ENCODE measurements around the gene LENG8.
"Not testable (repeated sequence)": the region's sequence is repeated elsewhere in the genome, so short reads cannot be mapped to it uniquely, and the experiment has no call there.

Gene LENG8

GRCh38 chr19:54493967-54494585 is 45.1 kb downstream of the LENG8 start:
- no peak for TF ChIP-seq CTCF (IDR thresholded peaks at IDR 0.05; ENCODE audit: unreplicated experiment in 3 of 3)
- Mint-ChIP-seq H3K4me3 (no peak overlapping the region), H3K9me3 (peaks cover 9% of the 10 kb centered on the region), H3K27me3 (ENCODE audit: low read depth) (peaks cover 23% of the 10 kb centered on the region), H3K27ac (no peak overlapping the region), H3K4me1 (no peaks in the 10 kb centered on the region), H3K36me3 (ENCODE audit: low read depth) (no peaks in the 10 kb centered on the region)

GRCh38 chr19:54495284-54495683 is 46.3 kb downstream of the LENG8 start:
- H3K27me3 Mint-ChIP-seq (ENCODE audit: low read depth), result peaks cover 20% of the 10 kb centered on the region
- H3K36me3 Mint-ChIP-seq (ENCODE audit: low read depth); H3K27ac Mint-ChIP-seq; H3K4me1 Mint-ChIP-seq; H3K4me3 Mint-ChIP-seq: not testable (repeated sequence)
- peaks cover 13% of the 10 kb centered on the region for H3K9me3 Mint-ChIP-seq

- not testable (repeated sequence) for H3K27ac Mint-ChIP-seq; H3K4me3 Mint-ChIP-seq; H3K36me3 Mint-ChIP-seq (ENCODE audit: low read depth); H3K4me1 Mint-ChIP-seq; H3K27me3 Mint-ChIP-seq (ENCODE audit: low read depth)
- peaks cover 23% of the 10 kb centered on the region for H3K9me3 Mint-ChIP-seq
Observed at GRCh38 chr19:54497747-54498450, 48.9 kb downstream of the LENG8 start.

GRCh38 chr19:54498451-54498772 is 49.4 kb downstream of the LENG8 start:
- H3K36me3 Mint-ChIP-seq (ENCODE audit: low read depth); H3K4me1 Mint-ChIP-seq; H3K27ac Mint-ChIP-seq; H3K4me3 Mint-ChIP-seq; H3K27me3 Mint-ChIP-seq (ENCODE audit: low read depth): not testable (repeated sequence)
- peaks cover 19% of the 10 kb centered on the region for H3K9me3 Mint-ChIP-seq

DNA sequence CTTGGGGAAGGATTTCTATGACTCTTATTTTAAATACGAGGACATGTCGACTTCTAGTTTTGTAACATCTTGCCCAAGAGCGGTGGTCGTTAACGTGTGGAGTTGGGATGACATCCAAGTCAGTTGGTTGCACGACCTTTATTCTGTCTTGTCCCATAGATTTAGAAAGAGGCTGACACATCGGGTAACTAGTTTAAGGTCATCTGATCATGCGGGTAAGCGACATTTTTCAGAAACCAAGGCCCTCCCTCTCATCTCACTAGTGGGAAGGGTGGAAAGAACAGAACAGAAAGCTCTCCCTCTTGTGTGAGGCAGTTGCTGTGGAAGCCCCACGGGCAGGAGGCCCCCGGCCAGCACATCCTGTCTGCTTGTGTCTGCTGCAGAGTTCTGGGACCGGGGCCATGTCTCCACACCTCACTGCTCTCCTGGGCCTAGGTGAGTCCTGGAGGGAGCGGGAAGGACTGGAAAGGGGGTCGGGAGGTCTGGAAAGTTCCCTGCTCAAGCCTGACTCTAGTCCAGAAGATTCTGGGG is 53.6 kb downstream of the LENG8 start, which contains the start of gene LAIR2:
Gene LAIR2, plus strand, starts transcription at position 314 of the 531 bp plus-strand sequence. Its CDS starts 88 bp downstream, at position 402.
- no peak within 1 kb of the TSS for H3K27ac Mint-ChIP-seq
- H3K4me1 Mint-ChIP-seq, result no peaks in the 10 kb centered on the region
- H3K4me3 Mint-ChIP-seq, result no peak within 1 kb of the TSS
- H3K27me3 Mint-ChIP-seq (ENCODE audit: low read depth), result no peaks in the 10 kb centered on the region
- TF ChIP-seq CTCF (IDR thresholded peaks at IDR 0.05; ENCODE audit: unreplicated experiment in 3 of 3), result no peak
- no peaks in the 10 kb centered on the region for H3K36me3 Mint-ChIP-seq (ENCODE audit: low read depth)
- H3K9me3 Mint-ChIP-seq, result peaks cover 26% of the 10 kb centered on the region

DNA sequence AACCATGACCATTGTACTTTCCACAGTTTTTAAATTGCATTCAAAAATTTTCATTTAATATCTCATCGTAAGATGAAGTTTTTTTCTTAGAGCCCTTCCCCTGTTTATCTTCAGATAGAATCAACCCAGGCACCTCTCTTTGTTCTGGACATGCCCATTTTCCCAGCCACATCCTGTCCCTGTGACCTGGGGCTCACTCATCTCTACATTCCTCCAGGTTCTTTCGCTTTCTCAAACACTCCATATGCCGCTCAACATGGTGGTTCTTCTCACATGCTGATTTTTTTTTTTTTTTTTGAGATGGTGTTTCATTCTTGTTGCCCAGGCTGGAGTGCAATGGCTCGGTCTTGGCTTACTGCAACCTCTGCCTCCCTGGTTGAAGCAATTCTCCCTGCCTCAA is 56.5 kb downstream of the LENG8 start:
- peaks cover 24% of the 10 kb centered on the region for H3K9me3 Mint-ChIP-seq
- not testable (repeated sequence) for H3K4me1 Mint-ChIP-seq; H3K4me3 Mint-ChIP-seq; H3K36me3 Mint-ChIP-seq (ENCODE audit: low read depth); H3K27me3 Mint-ChIP-seq (ENCODE audit: low read depth); H3K27ac Mint-ChIP-seq

- H3K4me3 Mint-ChIP-seq, result no peak overlapping the region
- H3K27me3 Mint-ChIP-seq (ENCODE audit: low read depth), result no peaks in the 10 kb centered on the region
- no peak overlapping the region for H3K27ac Mint-ChIP-seq
- H3K9me3 Mint-ChIP-seq, result peaks cover 19% of the 10 kb centered on the region
- TF ChIP-seq CTCF (IDR thresholded peaks at IDR 0.05; ENCODE audit: unreplicated experiment in 3 of 3), result no peak
- H3K36me3 Mint-ChIP-seq (ENCODE audit: low read depth), result no peaks in the 10 kb centered on the region
- H3K4me1 Mint-ChIP-seq, result no peaks in the 10 kb centered on the region
Observed at GRCh38 chr19:54506079-54506478, 57.1 kb downstream of the LENG8 start.

DNA sequence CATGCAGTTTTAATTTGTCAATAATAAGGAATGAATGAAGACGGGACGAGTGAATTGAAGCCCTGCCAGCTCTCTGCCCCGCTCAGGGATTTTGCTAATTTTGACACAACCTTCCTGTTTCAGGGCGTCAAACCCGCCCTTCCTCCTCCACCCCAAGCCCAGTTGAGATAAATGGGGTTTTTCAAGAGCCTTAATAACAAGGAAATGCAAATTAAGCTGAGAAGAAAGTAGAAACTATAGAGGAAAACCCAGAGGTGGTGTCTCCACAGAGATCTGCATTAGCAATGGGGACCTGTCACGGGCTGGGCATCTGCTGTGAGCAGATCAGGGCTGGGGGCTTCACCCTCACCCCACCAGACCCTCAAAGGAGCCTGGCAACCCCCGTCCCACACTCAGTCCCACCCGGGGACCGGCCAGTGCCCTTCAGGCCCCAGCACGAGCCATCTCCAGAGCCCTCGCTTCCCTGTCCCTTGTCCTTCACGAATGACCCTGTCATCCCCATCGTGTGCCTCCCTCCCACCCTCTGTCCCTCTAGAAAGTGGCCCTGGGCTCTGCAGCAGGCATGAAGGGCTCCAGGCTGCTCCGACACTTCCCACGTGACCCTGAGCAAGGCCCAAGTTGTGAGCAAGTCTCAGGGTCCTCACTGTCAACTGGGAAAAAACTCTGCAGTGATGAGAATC is 58.2 kb downstream of the LENG8 start:
- H3K36me3 Mint-ChIP-seq (ENCODE audit: low read depth); H3K27ac Mint-ChIP-seq; H3K4me1 Mint-ChIP-seq; H3K27me3 Mint-ChIP-seq (ENCODE audit: low read depth); H3K4me3 Mint-ChIP-seq: not testable (repeated sequence)
- H3K9me3 Mint-ChIP-seq, result peaks cover 18% of the 10 kb centered on the region
